Non-pigmented ciliary epithelial cell (primary cell): ENCODE data around the gene EPB41L4A.

Experiments used
- DNase-seq: peaks from one replicate; pipeline ENCODE4 v3.0.0-alpha.2; 2010; ENCODE audit warnings: low read depth

Gene EPB41L4A

DNA sequence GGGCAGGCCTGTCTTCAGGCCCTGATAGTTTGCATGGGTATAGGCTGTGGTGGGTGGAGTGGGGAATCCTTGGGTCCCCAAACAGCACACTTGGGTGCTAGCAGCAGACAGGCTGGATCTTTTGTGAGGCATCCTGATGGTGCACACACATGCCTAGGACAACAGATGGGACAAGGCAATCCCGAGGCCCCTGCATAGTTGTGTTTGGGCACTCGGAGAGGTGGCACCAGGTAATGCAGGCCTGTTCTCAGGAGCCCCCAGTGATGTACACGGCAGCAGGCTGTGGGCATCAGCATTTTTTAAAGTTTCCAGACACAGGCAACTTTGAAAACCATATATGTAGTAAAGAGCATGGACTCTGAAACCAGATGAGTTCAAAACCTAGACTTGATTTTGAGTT lies 65.4 kb downstream of the EPB41L4A start:
- no peak for DNase-seq

DNA sequence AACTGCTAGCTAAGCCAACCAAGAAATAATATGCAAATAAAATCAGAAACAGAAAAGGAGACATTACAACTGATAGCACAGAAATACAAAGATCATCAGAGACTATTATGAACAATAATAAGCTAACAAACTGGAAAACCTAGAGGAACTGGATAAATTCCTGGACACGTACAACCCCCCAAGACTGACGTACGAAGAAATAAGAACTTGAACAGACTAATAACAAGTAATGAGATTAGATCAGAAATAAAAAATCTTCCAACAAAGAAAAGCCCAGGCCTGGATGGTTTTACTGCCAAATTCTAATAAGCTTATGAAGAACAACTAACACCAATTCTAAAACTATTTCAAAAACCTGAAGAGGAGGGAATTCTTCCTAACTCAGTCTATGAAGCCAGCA lies 67.9 kb downstream of the EPB41L4A start:
- no peak for DNase-seq

DNA sequence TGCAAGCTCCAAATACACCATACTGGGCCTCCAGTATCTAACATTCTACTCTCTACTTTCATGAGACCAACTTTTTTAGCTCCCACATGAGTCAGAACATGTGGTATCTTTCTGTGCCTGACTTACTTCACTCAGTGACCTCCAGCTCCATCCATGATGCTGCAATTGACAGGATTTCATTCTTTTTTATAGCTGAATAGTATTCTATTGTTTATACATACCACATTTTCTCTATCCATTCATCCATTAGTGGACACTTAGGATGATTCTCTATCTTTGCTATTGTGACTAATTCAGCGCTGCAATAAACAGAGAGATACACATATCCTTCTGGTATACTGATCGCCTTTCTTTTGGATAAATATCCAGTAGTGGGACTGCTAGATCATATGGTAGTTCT lies 68.5 kb downstream of the EPB41L4A start:
- no peak for DNase-seq

DNA sequence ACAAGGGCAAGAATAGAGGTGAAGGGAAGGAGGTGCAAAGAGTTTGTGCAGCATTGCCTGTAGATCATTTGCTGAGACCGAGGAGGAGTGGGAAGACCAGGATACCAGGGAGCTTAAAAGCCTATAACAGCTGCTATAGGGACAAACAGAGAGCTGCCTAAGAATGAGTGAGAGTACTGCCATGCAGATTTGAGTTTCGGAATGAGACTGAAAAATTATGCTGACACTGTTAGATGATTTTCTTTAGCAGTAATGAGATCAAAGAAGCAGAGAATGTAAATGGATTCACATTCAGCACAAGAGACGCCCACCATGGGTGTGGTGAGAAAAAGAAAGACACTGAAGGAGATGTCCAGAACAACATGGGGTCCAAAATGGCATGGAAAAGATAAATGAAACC lies 69.7 kb downstream of the EPB41L4A start:
- DNase-seq: no peak

DNA sequence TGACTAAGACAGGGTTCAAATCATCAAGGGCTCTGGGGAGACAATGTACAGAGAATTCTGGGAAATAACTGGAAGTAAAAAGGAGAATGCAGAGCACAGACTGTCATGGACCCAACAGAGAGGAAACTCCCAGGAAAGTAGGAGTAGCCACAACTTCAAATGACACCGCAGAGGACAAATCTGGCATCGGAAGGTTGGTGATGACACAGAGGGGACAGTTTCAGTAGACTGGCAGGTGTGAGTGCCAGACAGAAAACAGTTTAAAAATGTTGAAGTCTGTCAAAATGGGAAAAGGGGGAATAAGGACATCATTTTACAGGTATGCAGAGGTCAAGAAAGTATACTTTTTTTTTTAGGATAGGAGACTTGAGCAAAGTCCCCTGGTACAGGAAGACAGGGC lies 70.2 kb downstream of the EPB41L4A start:
- no peak for DNase-seq

DNA sequence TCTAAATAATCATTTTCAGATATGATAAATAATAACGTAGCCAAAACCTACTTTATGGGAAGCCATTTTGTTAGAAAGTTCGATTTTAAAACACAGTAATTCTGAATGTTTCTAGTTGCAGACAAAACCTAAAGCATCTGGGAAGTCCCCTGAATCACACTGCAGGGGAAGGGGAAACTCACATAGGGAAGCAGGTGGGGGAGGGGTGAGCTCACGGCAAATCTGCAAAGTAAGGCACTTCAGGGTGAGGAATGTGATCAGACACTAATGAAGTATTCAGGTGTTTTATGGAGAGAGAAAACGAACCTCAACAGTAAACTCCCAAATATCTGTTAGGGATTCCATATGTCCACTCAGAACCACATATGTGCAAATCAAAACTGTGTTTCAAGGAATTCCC lies 70.7 kb downstream of the EPB41L4A start:
- no peak for DNase-seq

DNA sequence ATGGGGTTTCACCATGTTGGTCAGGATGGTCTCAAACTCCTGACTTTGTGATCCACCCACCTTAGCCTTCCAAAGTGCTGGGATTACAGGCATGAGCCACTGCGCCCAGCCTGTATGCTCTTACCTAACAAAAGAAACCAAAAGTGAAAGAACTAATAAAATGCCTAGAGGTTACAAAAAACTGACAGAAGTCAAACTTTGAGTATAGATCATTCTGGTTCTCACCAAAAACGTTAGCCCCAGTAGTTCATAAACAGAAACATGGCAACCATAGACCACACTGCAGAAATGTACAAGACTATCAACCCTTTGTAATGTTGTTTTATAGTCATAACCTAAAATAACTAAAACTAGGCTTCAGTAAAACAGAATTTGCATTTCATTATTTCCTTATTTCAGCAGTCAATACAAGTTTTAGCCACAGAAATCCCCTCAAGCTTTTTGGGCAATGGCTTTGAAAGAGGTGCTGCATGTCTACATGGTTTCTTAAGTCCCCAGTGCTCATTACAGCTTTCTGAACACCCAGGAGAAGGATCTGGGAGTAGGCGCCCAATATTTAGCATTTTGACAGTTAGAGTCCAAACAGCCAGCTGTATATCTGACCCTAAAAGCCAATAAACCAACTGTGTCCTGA lies 72.5 kb downstream of the EPB41L4A start:
- no peak for DNase-seq

DNA sequence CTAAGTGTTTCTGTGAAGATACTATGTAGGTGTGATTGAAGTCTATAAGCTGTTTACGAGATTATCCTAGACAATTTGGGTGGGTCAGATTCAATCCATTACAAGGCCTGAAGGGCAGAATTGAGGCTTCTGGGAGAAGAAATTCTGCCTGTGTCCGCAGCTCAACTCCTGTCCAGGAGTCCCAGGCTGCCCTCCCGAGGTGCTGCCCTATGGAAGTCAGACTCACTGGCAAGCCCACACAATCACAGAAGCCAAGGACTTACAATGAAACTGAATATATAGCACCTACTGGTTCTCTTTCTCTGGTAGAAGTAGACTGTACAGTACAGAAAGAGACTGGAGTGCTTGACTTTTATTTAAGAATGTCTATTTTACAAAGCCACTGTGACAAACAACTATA lies 74.5 kb downstream of the EPB41L4A start:
- no peak for DNase-seq

DNA sequence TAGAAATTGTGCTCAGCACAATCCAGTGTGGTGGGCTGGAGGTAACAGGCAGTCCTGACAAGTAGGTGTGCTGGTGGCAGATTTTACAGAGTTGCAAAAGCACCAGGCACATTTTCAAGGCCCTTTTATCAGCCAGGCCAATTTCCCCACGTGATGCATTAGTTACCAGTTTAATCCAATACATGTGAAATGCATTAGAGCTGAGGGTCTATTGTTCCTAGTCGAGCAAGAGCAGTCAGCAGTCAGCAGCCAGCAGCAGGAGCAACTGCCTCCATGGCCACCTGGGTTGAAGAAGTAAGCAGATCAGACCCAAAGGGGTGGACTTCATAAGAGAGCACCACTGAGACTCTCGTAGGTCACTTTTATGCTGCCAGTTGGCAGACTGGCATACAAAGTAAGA lies 76.7 kb downstream of the EPB41L4A start:
- no peak for DNase-seq

DNA sequence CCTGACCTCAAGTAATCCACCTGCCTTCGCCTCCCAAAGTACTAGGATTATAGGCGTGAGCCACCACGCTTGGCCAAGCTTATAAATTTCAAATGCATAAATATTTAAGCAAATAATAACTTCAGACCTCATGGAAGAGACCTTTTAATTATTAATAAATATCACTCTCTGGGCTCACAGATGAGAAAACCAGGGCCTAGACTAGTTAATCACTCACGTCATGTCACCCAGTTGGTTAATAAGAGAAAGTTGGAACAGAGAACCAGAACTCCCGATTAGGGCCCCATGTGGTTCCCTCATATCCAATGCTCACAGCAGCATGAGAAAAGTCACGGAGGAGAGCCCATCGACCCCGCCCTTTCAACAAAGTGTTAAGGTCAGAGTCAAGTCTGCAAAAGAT lies 79.3 kb downstream of the EPB41L4A start:
- no peak for DNase-seq

DNA sequence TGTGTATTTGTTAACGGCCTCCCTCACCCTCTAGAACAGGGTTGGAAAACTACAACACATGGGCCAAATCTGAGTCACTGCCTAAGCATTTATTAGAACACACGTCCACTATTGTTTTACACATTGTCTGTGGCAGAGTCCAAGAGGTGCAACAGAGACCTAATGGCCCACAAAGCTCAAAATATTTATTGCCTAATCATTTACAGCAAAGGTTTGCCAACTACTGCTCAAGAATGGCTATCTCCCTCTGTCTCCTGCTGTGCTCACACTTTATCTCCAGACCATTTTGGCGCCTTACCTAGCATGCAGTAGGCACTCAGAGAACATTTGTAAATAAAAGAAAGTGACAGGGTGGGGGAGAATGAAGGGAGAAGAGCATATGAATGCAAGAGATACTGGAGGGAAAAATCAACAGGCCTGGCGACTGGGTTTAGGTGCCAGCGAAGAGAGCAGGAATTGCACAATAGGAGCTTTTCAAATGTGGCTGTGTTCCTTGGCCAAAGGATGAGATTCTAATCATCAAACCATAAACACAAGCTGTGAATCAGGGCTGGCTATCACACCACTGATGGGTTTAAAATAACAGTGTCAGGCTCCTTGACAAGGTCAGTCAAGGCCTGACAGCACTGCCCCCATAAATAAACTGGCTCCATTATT lies 80.3 kb downstream of the EPB41L4A start:
- DNase-seq: no peak

DNA sequence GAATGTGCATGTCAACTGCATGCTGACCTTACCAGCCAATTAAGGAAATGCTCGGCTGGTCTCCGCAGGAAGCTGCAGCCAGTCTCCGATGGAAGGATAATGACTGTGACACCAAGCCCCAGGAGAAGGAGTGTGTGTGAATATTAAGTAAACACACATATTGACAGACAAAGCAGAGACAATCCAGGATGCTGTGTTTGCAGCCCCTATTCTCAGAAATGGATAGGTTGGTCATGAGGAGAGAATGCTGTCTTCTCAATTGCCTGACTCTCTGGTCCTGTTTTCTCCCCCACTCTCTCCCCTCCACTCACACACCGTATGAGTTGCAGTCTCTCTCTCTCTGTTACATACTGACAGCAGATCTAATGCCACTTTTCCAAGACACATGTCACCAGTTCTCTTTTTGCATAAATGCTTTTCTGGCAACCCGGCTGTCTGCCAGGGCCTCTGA lies 85.7 kb downstream of the EPB41L4A start:
- DNase-seq: no peak

DNA sequence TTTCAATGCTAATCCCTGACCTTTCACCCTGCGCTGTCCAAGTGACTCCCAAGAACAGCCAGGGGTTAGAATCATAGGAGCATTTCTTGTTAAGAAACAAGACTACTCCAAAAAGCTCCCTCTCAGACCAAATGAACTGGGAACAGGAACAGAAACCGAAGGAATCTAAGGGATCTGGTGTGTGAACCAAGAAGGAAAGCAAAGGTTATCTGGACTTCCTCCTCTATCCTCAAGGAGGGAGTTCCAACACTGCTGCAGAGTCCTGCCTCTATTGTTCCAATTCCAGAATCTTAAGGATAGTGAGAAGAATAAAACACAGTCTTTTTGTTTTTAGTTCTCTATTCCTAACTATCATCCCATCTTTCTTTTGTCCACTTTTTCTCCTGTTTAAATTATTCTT lies 87.2 kb downstream of the EPB41L4A start:
- no peak for DNase-seq

DNA sequence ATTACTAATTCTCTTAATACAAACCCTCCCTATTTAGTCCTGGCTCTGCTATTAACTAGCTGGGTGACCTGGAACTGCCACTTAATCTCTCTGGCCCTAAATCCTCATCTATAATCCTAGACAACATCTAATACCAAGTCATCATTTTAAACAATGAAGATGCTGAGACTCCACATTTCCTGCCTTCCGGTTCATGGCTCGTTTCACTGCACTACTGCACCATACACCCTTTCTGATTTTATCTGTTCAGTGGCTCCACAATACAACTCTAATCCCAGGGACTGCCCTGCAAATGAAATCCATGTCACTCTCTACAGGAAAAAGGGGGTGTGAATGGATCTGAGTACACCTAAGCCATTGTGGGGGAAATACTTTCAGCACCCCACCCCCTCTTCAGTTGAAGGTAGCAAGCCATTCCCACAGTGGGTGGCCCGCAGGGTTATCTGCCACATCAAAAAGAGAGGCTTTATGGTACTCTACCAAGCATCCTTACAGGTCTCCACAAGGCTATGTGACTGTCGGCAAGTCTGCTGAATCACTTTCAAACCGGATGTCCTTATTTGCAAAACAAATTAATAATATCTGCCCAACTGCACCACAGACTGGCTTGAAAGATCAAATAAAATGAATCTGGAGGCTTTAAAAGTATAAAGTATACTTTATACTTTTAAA lies 89.5 kb downstream of the EPB41L4A start:
- DNase-seq: no peak

DNA sequence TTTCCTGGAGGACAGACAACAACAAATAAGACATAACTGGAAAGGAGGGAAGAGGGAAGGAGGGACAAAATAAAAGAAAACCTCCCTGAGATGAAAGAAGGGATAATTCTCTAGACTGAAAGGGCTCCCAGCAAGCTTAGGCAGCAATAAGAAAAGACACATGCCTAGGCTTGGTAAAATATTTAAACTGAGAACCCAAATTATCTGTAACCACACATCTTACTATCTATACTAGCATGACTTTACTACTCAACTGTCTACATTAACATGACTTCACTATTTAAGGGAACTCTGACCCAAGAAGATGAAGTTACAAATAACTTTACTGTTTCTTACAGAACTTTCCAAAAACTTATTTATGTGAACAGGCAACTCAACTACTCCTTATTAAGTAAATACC lies 95.9 kb downstream of the EPB41L4A start:
- no peak for DNase-seq

DNA sequence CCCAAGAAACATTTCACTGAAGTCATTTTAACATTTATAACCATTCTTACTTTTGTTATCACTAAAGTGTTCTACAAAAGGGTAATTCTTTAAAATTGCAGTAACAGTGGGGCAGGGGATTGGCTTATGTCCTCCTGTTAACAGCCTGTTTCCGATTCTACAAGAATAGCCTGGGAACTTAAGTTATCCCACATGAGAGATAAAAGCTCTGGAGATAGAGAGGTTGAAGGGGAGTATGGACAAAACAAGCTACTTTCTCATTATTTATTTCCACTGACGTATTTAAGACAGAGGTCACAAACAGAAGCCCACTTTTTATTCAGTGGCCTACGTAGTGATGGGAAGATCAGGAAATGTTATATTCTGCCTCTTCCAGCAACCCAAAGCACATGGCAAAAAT lies 98.7 kb downstream of the EPB41L4A start:
- DNase-seq: no peak

DNA sequence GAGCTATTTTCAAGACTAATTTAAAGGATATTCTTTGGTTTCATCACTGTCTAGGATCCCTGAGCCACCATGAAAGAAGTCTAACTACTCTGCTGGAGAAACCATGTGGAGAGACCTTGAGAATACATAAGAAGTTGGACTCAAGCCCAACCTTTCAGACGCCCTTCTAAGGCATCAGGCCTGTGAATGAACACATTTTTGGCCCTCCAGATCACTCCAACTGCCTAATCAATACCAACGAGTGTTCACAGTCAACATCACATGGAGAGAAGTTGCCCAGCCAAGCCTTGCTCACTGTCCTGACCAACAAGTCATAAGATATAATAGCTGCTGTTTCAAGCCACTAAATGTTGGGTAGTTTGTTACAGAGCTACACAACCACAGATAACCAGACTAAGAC lies 100.7 kb downstream of the EPB41L4A start:
- DNase-seq: no peak

DNA sequence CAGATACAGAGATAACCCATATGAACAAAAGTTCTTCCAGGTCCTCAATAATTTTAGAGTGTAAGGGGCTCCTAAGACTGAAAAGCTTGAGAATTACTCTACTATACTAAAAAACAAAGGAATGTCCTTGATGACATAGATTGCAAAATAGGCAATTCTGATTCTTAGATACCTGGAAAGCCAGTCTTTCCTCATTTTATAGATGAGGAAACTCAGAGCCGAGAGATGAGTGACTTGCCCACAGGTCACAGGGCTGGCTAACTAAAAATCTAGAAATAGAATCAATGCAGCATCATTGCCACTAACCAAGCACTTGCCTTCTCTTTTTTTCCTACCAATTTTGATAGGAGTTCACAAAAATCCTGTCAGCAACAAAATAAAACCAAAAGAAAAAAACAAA lies 101.2 kb downstream of the EPB41L4A start:
- no peak for DNase-seq

DNA sequence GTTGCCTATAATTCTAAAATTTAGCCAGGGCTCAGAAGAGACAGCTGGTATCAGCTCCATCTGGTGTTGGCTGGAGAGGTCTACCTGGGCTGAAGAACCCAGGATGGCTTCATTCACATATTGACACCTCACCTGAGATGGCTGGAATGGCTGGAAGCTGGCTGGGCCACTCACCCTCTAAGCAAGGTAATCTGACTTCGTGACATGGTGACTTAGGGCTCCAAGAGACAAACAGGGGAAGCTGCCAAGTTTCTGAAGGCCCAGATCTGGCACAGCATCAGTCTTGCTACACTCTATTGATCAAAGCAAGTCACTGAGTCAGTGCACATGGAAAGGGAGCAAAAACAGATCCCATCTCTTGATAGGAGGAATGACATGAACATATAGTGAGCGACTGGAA lies 102.3 kb downstream of the EPB41L4A start:
- no peak for DNase-seq

DNA sequence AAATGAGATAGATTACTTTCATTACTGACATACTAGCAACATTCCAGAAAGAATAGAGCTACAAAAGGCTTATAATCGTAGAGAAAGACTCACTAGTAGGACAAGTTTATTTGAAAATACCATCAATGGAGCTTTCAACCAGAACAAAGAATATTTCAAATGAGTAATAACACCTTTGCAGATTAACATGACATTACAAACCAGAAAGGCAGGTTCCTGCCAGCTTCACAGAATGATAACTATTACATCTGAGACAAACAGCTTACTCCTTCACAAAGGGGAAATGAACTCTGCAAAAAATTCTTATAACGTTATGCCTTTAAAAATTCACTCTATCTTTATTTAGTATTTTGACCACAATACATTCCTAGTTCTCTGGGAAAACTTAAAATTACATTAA lies 103.1 kb downstream of the EPB41L4A start:
- DNase-seq: no peak

DNA sequence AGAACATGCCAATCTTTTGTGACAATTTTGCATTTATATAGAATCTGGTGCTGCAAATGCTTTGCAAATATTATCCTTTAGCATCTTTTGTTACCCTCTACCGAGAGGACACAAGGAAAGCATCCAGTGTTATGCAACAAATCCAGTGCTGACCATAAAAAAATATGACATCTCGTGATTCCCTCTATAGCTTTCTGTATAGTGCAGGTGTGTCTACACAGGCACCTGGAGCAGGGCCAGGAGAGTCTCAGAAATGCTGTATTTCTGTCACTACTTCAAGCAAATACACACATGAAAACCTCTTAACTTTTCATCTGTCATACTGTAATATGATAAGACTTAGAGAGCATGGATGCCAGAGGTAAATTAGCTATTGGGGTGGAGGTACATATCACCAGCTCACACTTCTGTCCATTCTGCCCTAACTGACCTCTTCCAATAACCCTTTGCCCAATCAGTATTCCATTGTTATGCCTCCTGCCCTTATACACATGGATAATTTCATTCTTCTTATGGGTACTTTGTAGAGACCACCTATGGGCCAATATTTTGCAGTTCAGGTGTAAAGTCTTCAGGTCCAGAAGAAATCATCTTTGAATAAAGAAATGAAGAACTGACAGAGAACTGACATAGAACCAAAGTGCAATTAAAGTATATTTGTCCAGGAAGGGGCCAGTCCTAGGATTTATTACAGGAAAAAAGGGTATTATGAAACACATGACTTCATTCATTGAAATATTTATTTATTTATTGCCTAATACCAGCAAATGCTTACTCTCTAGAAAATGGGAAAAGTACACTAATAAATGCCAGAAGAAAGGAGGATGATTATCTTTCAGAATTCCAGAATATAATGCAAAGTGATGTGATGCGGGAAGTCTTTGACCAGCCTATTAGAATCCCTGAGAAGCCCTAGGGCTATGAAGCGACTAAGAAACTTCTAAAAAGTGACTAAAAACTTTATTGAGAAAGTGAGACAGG lies 106.5 kb downstream of the EPB41L4A start:
- no peak for DNase-seq

DNA sequence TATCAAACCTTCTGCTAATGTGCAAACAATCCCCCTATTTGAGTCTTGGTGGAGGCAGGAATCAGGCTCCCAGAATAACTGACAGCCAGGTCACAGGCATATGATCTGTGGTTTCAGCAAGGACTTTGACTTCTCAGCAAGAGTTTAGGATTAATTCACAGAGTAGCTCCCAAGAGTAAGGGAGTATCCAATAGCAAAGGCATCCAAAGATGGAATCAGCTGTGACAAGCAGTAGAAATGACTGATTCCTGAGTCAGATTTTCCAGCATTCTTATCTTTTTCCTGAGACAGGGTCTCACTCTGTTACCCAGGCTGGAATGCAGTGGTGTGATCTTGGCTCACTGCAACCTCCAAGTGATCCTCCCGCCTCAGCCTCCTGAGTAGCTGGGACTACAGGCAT lies 108.3 kb downstream of the EPB41L4A start:
- DNase-seq: no peak
